GM10266 (cell line): ENCODE data around the gene CCDC106.

ENCODE experiments used
- DNase-seq: peaks from one replicate; pipeline ENCODE4 v3.0.0; 2012; ENCODE audit errors: extremely low spot score
- CTCF ChIP-seq: IDR thresholded peaks from 2 replicates; pipeline ENCODE4 v1.5.1; 2012; ENCODE audit warnings: mild to moderate bottlenecking, low read depth; ENCODE audit not compliant: control insufficient read depth, insufficient read depth; ENCODE audit errors: missing control alignments

Gene CCDC106

GRCh38 chr19:55642153-55643002 is 5.6 kb upstream of the CCDC106 start:
- peak; percentile 50 for DNase-seq
- TF ChIP-seq CTCF: no peak

GRCh38 chr19:55643003-55643886 is 4.8 kb upstream of the CCDC106 start, which contains the start of gene ZNF581:
ZNF581 (plus strand) TSS chr19:55643649; CDS start chr19:55644572, 923 bp downstream.
- TF ChIP-seq CTCF: no peak
- peak; percentile 91 for DNase-seq

GRCh38 chr19:55643887-55644176 is 4.2 kb upstream of the CCDC106 start:
- DNase-seq: no peak
- no peak for TF ChIP-seq CTCF

- TF ChIP-seq CTCF: no peak
- no peak for DNase-seq
These were observed 3.7 kb upstream of the CCDC106 start for GRCh38 chr19:55644191-55644833.

- no peak for DNase-seq
- no peak for TF ChIP-seq CTCF
These were observed 3.0 kb upstream of the CCDC106 start for GRCh38 chr19:55644842-55645511.

- no peak for TF ChIP-seq CTCF
- DNase-seq: no peak
These were observed 2.5 kb upstream of the CCDC106 start for GRCh38 chr19:55645512-55645881.
